ENCODE measurements around the gene CNTNAP2.

Gene CNTNAP2

GRCh38 chr7:146319629-146320028, 203.0 kb downstream of the CNTNAP2 start:
- no peak for DNase-seq

GRCh38 chr7:146321301-146321700, 204.7 kb downstream of the CNTNAP2 start:
- no peak for DNase-seq

- no peak for DNase-seq
Measured at GRCh38 chr7:146331369-146331768, 214.8 kb downstream of the CNTNAP2 start.

- no peak for DNase-seq
Measured at GRCh38 chr7:146345251-146345650, 228.7 kb downstream of the CNTNAP2 start.

GRCh38 chr7:146346096-146346495, 229.5 kb downstream of the CNTNAP2 start:
- no peak for DNase-seq

- DNase-seq = no peak
Measured at GRCh38 chr7:146355216-146355615, 238.6 kb downstream of the CNTNAP2 start.

GRCh38 chr7:146359176-146359575, 242.6 kb downstream of the CNTNAP2 start:
- no peak for DNase-seq

- no peak for DNase-seq
Measured at GRCh38 chr7:146366938-146367337, 250.3 kb downstream of the CNTNAP2 start.

GRCh38 chr7:146370171-146370570, 253.6 kb downstream of the CNTNAP2 start:
- no peak for DNase-seq

- DNase-seq = no peak
Measured at GRCh38 chr7:146375170-146375569, 258.6 kb downstream of the CNTNAP2 start.

- no peak for DNase-seq
Measured at GRCh38 chr7:146378196-146378595, 261.6 kb downstream of the CNTNAP2 start.

- no peak for DNase-seq
Measured at GRCh38 chr7:146387140-146387539, 270.5 kb downstream of the CNTNAP2 start.

- DNase-seq = no peak
Measured at GRCh38 chr7:146388928-146389327, 272.3 kb downstream of the CNTNAP2 start.

GRCh38 chr7:146393346-146393745, 276.7 kb downstream of the CNTNAP2 start:
- DNase-seq = no peak

GRCh38 chr7:146397141-146397540, 280.5 kb downstream of the CNTNAP2 start:
- DNase-seq = no peak

GRCh38 chr7:146401939-146402338, 285.3 kb downstream of the CNTNAP2 start:
- DNase-seq = no peak

GRCh38 chr7:146405737-146406136, 289.1 kb downstream of the CNTNAP2 start:
- DNase-seq = no peak

- no peak for DNase-seq
Measured at GRCh38 chr7:146411975-146412374, 295.4 kb downstream of the CNTNAP2 start.

- no peak for DNase-seq
Measured at GRCh38 chr7:146412781-146413180, 296.2 kb downstream of the CNTNAP2 start.

- DNase-seq = no peak
Measured at GRCh38 chr7:146414373-146414772, 297.8 kb downstream of the CNTNAP2 start.

- DNase-seq = no peak
Measured at GRCh38 chr7:146414937-146415336, 298.3 kb downstream of the CNTNAP2 start.

- no peak for DNase-seq
Measured at GRCh38 chr7:146417176-146417575, 300.6 kb downstream of the CNTNAP2 start.

GRCh38 chr7:146423446-146423845, 306.8 kb downstream of the CNTNAP2 start:
- DNase-seq = no peak

- DNase-seq = no peak
Measured at GRCh38 chr7:146424084-146424483, 307.5 kb downstream of the CNTNAP2 start.

GRCh38 chr7:146433501-146433900, 316.9 kb downstream of the CNTNAP2 start:
- no peak for DNase-seq

- no peak for DNase-seq
Measured at GRCh38 chr7:146443102-146443501, 326.5 kb downstream of the CNTNAP2 start.

Measured in right forelimb (tissue), 1 donor.